Activated naive CD8-positive, alpha-beta T cell treated with anti-CD3 and anti-CD28 coated beads, Interleukin-2, amount 10 ng/mL, durations not matched to agents 7 days and 5 days (primary cell): ENCODE measurements around the gene MSLN. TPM values are rescaled to one million over a fixed set of nuclear protein-coding genes. Genes with fewer than 3 reads are reported as not detected.

Experiments
- ATAC-seq: fragments of 150-1000 bp; cut with Tn5 transposase; one replicate; pipeline ENCODE4 v1.10.0; 2021; ENCODE audit warnings: low read depth, moderate library complexity
- POLR2A ChIA-PET: fragments of 350-600 bp; sonication (Branson Sonifier 250); formaldehyde crosslinking; loops from one replicate; lab custom pipeline; 2021; ENCODE audit warnings: antibody characterized with exemption; lab: Charles Lee
- DNase-seq: peaks from one replicate; pipeline ENCODE4 v3.0.0; 2021
- H3K27ac Mint-ChIP-seq: one replicate; pipeline ENCODE4 v1.8.0; 2022; ENCODE audit warnings: mild to moderate bottlenecking, mixed read lengths
- H3K27me3 Mint-ChIP-seq: one replicate; pipeline ENCODE4 v1.8.0; 2022; ENCODE audit warnings: mild to moderate bottlenecking, moderate library complexity, mixed read lengths
- H3K36me3 Mint-ChIP-seq: one replicate; pipeline ENCODE4 v1.8.0; 2021; ENCODE audit warnings: mild to moderate bottlenecking, mixed read lengths
- H3K4me1 Mint-ChIP-seq: one replicate; pipeline ENCODE4 v1.8.0; 2021; ENCODE audit warnings: mixed read lengths
- H3K4me3 Mint-ChIP-seq: one replicate; pipeline ENCODE4 v1.8.0; 2022; ENCODE audit warnings: mild to moderate bottlenecking, moderate library complexity, mixed read lengths
- H3K9me3 Mint-ChIP-seq: one replicate; pipeline ENCODE4 v1.8.0; 2021; ENCODE audit warnings: mixed read lengths
- total RNA-seq, 2 experiments: library from RNA; stranded (reverse); gene quantifications; one replicate each; pipeline ENCODE4 v1.2.3, GENCODE V29; 2021

The MSLN gene
- total RNA-seq, 2 experiments from 2014 or later: not detected

DNA sequence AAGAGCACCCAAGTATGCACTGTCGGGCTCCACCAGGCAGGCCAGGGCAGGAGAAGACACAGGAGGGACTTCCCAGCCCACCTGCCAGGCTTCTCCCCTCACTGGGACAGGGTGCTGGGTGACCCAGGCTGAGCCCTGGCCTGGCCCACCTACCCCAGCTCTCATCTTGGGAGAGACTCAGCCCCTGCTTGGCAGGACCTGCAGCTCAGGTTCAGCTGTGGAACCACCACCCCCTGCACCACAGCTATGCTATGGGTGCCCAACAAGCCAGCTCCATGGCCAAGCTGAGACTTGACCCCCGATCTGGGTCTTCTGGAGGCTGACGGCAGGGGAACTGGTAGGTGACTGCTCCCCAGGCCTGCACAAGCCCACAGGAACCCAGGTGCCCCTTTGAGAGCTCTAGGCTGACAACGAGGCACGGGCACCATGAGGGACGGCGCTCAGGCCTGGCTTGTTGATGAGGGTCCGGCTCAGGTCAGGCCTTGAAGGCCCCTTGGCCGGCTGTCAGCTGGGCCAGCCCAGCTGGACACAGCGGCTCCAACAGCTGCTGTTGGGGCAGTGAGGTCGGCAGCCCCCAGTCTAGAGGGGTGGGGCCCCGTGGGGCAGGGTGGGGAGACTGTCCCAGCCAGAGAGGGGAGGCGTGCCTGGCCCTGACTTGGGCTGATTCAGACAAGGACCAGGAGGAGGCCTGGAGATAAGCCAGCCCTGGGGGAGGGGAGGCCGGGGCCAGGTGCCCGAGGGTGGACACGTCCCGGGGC lies 23.0 kb downstream of the MSLN start:
- peaks cover 3% of the 10 kb centered on the region for H3K4me1 Mint-ChIP-seq
- no peak overlapping the region for H3K4me3 Mint-ChIP-seq
- ATAC-seq (no peak), DNase-seq (no peak)
- POLR2A ChIA-PET: interaction anchor here (0.6 kb wide), 1 partner anchor 197 kb away, joined by 3 read pairs; no protein-coding TSS in a partner anchor
- H3K36me3 Mint-ChIP-seq: no peaks in the 10 kb centered on the region
- no peak overlapping the region for H3K27ac Mint-ChIP-seq
- H3K27me3 Mint-ChIP-seq: no peaks in the 10 kb centered on the region
- H3K9me3 Mint-ChIP-seq: no peaks in the 10 kb centered on the region

DNA sequence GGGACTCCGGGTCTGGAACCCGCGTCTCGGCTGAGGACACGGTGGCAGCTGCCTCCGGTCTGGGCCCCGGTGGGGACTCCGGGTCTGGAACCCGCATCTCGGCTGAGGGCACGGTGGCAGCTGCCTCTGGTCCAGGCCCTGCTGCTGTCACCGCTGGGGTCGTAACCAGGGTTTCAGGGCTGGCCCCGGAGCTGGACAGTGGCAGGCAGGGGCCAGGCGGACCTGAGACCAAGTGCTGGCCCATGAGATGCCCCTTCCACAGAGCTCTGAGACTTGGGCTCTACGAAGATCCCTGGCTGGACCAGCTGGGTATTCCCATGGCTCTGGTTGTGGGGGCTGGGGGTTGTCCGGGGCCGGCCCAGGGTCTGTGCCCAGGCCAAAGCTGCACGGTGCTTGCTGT lies 23.9 kb downstream of the MSLN start:
- no peak overlapping the region for H3K4me3 Mint-ChIP-seq
- H3K27ac Mint-ChIP-seq: no peak overlapping the region
- DNase-seq: no peak

DNA sequence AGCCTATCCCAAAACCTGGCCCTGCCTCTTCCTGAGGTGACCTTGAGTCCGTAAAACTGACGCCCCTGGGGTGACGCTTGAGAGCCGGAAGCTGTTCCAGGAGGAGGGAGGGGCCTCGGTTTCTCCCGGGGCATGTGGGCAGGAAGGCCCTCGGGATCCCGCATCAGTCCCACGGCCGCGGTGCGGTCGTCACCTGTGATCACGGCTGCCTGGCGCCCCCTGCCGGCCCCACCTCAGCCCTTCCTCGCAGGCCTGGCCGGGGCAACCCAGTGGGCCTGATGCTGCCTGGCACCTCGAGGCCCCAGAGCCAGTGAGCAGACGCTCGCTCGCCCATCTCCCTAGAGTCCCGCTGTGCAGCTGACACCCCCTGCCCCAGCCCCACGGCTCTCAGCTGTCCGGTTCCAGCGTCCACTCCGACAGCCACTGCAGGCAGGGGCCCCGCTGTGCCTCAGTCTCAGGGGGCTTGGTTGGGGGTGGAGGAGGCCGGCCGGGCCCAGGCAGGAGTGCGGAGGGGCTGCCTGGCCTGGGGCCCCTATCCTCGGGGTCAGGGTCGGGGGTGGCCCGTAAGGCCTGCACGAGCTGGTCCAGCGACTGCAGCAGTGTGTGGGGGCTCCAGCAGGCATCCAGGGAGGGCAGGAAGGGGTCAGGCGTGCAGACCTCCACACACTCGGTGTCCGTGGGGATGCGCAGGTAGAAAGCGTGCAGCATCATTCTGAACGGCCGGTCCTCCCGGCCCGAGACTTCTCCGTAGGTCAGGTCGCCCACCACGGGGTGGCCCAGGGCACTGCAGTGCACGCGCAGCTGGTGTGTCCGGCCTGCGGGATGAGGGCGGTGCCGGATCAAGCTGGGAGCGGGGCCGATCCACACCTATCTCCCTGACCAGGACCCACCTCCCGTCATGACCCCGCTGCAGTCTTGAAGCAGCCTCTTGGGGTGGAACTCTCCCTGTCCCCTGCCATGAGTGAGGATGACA lies 25.3 kb downstream of the MSLN start:
- H3K27me3 Mint-ChIP-seq: no peaks in the 10 kb centered on the region
- DNase-seq (peak; percentile 86), ATAC-seq (no peak)
- no peak overlapping the region for H3K27ac Mint-ChIP-seq
- peak overlapping the region; percentile 45 for H3K4me3 Mint-ChIP-seq
- H3K4me1 Mint-ChIP-seq: peaks cover 4% of the 10 kb centered on the region
- no peaks in the 10 kb centered on the region for H3K9me3 Mint-ChIP-seq
- POLR2A ChIA-PET: interaction anchor here (0.8 to 1.2 kb wide), 2 partner anchors 74 to 126 kb away, joined by 3 to 5 read pairs; no protein-coding TSS in a partner anchor
- H3K36me3 Mint-ChIP-seq: no peaks in the 10 kb centered on the region

More for the DNA sequence above, 23.9 kb downstream of the MSLN start:
- POLR2A ChIA-PET: interaction anchor here (0.8 kb wide), 1 partner anchor 125 kb away, joined by 3 read pairs; no protein-coding TSS in a partner anchor
- no peaks in the 10 kb centered on the region for H3K27me3 Mint-ChIP-seq
- H3K9me3 Mint-ChIP-seq: no peaks in the 10 kb centered on the region
- H3K36me3 Mint-ChIP-seq: no peaks in the 10 kb centered on the region
- H3K4me1 Mint-ChIP-seq: peaks cover 3% of the 10 kb centered on the region
- ATAC-seq: no peak

DNA sequence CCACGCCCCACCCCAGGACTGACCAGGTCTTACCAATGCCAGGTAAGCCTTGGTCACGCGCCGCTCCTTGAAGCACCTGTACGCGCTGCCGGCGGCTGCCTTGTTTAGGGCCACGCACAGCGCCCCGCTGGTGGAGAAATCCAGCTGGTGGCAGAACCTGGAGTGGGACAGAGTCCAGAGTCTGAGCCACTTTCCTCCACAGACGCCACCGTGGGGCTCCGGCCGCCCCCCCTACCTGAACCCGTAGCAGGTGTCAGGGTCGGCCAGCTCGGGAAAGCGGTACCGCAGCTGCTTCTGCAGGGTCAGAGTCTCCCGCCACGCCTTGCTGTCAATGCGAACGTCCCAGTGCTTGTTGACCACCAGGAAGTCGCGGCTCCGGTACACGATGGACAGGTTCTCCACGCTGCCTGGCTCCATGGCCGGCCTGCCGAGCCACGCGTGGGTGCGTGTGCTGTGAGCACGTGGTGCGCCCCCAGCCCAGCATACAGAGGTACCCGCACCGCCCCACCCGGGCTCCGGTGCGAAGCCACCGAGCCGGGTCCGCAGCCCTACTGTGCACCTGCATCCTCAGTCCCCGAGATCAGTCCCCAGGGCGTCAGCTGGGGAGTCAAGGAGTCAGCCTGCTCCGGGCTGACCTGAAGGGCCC lies 26.9 kb downstream of the MSLN start:
- H3K4me3 Mint-ChIP-seq: peak overlapping the region; percentile 86
- no peaks in the 10 kb centered on the region for H3K27me3 Mint-ChIP-seq
- H3K9me3 Mint-ChIP-seq: no peaks in the 10 kb centered on the region
- POLR2A ChIA-PET: interaction anchor here (1.0 to 1.3 kb wide), 3 partner anchors 46 to 151 kb away, joined by 3 to 5 read pairs (median 3); partner anchors contain the start of genes CIAO3 and METTL26
- DNase-seq (no peak), ATAC-seq (no peak)
- peaks cover 9% of the 10 kb centered on the region for H3K4me1 Mint-ChIP-seq
- H3K27ac Mint-ChIP-seq: peak overlapping the region; percentile 86
- H3K36me3 Mint-ChIP-seq: peaks cover 5% of the 10 kb centered on the region

DNA sequence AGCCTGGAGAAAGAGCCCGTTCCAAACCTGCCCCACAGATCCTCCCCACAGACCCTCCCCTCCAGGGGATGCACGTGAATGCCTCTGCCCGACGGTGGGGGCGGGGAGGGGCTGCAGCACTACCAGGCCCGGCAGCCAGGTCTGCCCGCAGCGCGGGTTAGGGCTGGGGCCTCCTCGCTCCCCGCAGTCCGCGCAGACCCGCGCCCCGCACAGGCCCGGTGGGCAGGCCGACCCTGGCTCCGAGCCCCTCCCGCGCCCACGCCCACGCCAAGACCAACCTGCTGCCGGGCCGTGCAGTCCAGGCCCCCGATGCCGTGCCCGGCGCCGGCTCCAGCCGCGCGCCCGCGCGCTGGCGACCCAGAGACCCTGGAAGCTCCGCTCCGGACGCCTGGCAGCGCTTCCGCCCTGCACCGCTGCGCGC lies 27.5 kb downstream of the MSLN start, which contains the start of gene RPUSD1:
TSS of gene RPUSD1 (minus strand) at position 404 of the 421 bp plus-strand sequence. CDS start 644 bp downstream, outside the sequence.
- peak; percentile 23 for ATAC-seq
- POLR2A ChIA-PET: interaction anchor here (0.7 to 1.3 kb wide), 9 partner anchors 12 to 221 kb away, joined by 3 to 7 read pairs (median 4); partner anchors contain the start of genes CIAO3, GNG13, METRN and METTL26
- H3K27me3 Mint-ChIP-seq: no peaks in the 10 kb centered on the region
- peak within 1 kb of the TSS; percentile 86 for H3K4me3 Mint-ChIP-seq
- no peaks in the 10 kb centered on the region for H3K9me3 Mint-ChIP-seq
- H3K27ac Mint-ChIP-seq: peak within 1 kb of the TSS; percentile 86
- DNase-seq: no peak
- H3K4me1 Mint-ChIP-seq: peaks cover 9% of the 10 kb centered on the region
- peaks cover 5% of the 10 kb centered on the region for H3K36me3 Mint-ChIP-seq

DNA sequence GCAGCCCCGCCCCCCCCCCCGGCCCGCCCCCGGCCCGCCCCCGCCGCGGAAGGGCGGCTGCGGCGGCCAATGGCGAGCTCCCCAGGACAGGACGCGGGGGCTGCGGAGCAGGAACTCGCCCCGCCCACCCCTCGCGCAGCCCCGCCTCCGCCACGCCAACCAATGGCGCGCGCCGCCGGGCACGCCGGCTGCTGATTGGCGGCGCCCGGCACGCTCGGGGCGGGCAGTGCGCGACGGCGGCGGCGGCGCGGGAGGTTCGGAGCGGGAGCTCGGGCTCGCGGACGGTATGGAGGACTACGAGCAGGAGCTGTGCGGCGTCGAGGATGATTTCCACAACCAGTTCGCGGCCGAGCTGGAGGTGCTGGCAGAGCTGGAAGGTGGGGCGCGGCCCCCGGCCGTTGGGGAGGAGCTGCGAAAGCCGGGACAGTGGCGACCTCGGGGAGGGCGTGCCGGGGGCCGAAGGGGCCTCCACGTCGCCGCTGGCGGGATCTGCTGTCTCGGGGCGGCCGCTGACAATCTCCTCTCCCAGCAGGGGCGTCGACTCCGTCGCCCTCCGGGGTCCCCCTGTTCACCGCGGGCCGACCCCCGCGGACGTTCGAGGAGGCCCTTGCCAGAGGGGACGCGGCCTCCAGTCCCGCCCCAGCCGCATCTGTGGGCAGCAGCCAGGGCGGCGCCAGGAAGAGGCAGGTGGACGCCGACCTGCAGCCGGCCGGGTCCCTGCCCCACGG lies 28.0 kb downstream of the MSLN start, which contains the start of gene CHTF18:
TSS of gene CHTF18 (plus strand) at position 222 of the 728 bp plus-strand sequence. CDS start at position 287, 65 bp downstream.
- Mint-ChIP-seq H3K4me1 (peaks cover 9% of the 10 kb centered on the region), H3K4me3 (peak within 1 kb of the TSS; percentile 86), H3K9me3 (no peaks in the 10 kb centered on the region), H3K27ac (peak within 1 kb of the TSS; percentile 86), H3K36me3 (peaks cover 5% of the 10 kb centered on the region), H3K27me3 (no peaks in the 10 kb centered on the region)
- POLR2A ChIA-PET: interaction anchor here (0.7 to 1.3 kb wide), 9 partner anchors 12 to 221 kb away, joined by 3 to 7 read pairs (median 4); partner anchors contain the start of genes CIAO3, GNG13, METRN and METTL26
- peak; percentile 87 for ATAC-seq
- peak; percentile 97 for DNase-seq

DNA sequence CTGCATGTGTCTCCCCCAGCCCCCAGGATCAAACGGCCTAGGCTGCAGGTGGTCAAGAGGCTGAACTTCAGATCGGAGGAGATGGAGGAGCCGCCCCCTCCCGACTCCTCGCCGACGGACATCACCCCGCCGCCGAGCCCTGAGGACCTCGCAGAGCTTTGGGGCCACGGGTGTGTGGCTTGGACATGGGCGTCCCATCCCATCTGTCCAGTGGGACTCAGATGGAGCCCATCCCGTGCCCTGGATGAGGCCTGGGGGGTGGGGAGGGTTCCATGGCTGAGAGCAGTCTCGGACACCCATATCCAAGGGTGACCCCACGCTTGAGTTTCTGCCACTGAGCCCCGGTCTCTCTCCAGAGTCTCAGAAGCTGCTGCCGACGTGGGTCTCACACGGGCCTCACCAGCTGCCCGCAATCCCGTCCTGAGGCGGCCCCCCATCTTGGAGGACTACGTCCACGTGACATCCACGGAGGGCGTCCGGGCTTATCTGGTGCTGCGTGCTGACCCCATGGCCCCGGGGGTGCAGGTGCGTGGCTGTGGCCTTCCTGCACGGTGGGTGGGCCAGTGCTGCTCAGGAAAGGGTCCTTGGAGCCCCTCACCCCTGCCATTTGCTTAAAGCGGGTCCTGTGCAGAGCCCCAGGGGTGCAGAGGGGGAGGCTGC lies 28.8 kb downstream of the MSLN start:
- Mint-ChIP-seq H3K4me1 (peaks cover 9% of the 10 kb centered on the region), H3K9me3 (no peaks in the 10 kb centered on the region), H3K36me3 (peaks cover 5% of the 10 kb centered on the region), H3K27me3 (no peaks in the 10 kb centered on the region), H3K4me3 (peak overlapping the region; percentile 62), H3K27ac (no peak overlapping the region)
- ATAC-seq (no peak), DNase-seq (no peak)
- POLR2A ChIA-PET: interaction anchor here (1.1 to 1.3 kb wide), 4 partner anchors 11 to 94 kb away, joined by 3 to 7 read pairs (median 5); partner anchors contain the start of genes GNG13 and METRN

DNA sequence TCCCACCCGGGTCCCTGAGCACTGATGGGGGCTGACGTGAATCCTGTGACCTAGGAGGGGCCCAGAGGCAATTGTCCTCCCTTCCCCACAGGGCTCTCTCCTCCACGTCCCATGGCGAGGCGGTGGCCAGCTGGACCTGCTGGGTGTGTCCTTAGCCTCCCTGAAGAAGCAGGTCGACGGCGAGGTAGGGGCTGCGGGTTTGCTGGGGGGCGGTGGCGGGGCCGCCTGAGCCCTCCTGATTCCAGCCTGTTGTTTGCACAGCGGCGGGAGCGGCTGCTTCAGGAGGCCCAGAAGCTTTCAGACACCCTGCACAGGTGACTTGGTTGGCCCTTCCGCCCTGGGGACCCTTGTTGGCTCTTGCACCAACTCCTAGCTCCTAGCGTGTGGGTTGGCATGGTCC lies 29.6 kb downstream of the MSLN start:
- Mint-ChIP-seq H3K9me3 (no peaks in the 10 kb centered on the region), H3K27ac (no peak overlapping the region), H3K4me1 (peaks cover 7% of the 10 kb centered on the region), H3K4me3 (peak overlapping the region; percentile 62), H3K27me3 (no peaks in the 10 kb centered on the region), H3K36me3 (peaks cover 5% of the 10 kb centered on the region)
- POLR2A ChIA-PET: no interaction called here
- no peak for ATAC-seq
- no peak for DNase-seq

DNA sequence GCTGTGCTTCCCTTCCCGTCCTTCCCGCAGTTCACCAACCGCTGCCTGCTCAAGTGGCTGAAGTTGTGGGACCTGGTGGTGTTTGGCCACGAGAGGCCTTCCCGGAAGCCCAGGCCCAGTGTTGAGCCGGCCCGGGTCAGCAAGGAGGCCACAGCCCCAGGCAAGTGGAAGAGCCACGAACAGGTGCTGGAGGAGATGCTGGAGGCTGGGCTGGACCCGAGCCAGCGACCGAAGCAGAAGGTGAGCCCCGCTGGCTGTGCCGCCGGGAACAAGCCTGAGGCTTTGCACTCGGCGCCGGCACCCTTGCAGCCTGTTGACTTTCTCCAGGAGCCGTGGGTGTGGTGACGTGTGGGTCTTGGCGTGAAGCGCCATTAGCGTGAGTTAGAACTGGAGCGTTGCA lies 30.6 kb downstream of the MSLN start:
- no peaks in the 10 kb centered on the region for H3K9me3 Mint-ChIP-seq
- H3K27ac Mint-ChIP-seq: no peak overlapping the region
- peaks cover 6% of the 10 kb centered on the region for H3K4me1 Mint-ChIP-seq
- no peak for DNase-seq
- POLR2A ChIA-PET: no interaction called here
- H3K4me3 Mint-ChIP-seq: no peak overlapping the region
- peaks cover 5% of the 10 kb centered on the region for H3K36me3 Mint-ChIP-seq
- no peaks in the 10 kb centered on the region for H3K27me3 Mint-ChIP-seq
- ATAC-seq: no peak

DNA sequence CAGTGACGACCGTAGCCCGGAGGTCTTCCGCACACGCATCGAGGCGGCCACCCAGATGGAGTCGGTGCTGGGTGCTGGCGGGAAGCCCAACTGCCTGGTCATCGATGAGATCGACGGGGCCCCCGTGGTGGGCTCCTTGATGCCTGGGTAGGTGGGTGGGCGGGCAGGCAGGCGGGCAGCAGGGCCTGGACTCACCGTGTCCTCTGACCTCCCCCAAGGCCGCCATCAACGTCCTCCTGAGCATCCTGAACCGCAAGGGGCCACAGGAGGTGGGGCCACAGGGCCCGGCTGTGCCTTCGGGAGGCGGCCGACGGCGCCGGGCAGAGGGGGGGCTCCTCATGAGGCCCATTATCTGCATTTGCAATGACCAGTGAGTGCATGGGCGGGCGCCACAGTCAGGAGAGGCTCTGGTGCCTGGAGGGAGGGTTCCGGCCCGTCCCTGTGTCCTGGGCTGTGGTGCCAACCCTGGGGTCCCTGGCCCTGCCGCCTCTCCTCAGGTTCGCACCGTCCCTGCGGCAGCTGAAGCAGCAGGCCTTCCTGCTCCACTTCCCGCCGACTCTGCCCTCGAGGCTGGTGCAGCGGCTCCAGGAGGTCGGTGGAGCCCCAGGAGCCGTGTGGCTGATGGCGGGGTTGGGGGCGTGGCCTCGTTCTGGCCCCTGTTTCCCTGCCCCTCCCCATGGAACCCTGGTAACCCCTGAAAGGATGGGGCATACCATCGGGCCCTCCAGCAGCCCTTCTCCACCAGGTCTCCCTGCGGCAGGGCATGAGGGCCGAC lies 31.9 kb downstream of the MSLN start:
- H3K27me3 Mint-ChIP-seq: no peaks in the 10 kb centered on the region
- H3K4me3 Mint-ChIP-seq: no peak overlapping the region
- peaks cover 6% of the 10 kb centered on the region for H3K4me1 Mint-ChIP-seq
- H3K9me3 Mint-ChIP-seq: no peaks in the 10 kb centered on the region
- H3K27ac Mint-ChIP-seq: no peak overlapping the region
- ATAC-seq: no peak
- POLR2A ChIA-PET: no interaction called here
- no peak for DNase-seq
- H3K36me3 Mint-ChIP-seq: peaks cover 9% of the 10 kb centered on the region

DNA sequence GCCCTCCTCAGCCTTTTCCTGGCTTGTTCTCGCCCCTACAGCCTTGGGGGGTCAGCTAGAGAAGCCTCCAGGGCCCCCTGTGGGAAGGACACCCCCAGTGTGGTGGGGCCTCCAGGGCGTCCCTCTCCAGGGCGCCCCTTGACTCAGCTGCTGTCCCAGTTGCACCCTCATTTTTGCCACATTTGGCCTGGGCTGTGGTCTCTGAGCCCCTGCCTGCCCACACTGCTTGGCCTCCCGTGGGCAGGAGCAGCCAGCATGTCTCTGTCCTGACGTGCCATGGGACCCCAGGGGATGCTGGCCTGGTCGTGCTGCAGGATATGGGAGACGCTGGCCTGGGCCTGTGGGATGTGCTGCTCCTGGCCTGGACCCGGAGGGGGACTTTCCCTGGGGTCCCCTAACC lies 32.9 kb downstream of the MSLN start:
- H3K36me3 Mint-ChIP-seq: peaks cover 15% of the 10 kb centered on the region
- H3K27ac Mint-ChIP-seq: no peak overlapping the region
- POLR2A ChIA-PET: no interaction called here

More for the DNA sequence above, 32.9 kb downstream of the MSLN start:
- DNase-seq: no peak
- Mint-ChIP-seq H3K4me3 (no peak overlapping the region), H3K4me1 (peaks cover 6% of the 10 kb centered on the region), H3K9me3 (no peaks in the 10 kb centered on the region), H3K27me3 (peaks cover 3% of the 10 kb centered on the region)
- ATAC-seq: no peak
